Mammary epithelial cell (primary cell): ENCODE results near the gene MTURN.

ENCODE experiments used
- CTCF ChIP-seq, 2 donors: IDR thresholded peaks in 1 of 2; conservative IDR thresholded peaks in 1 of 2; 2 replicates each; pipeline ENCODE4 v1.5.1; 2011 to 2012; ENCODE audit warnings: inconsistent platforms in 2 of 2, low read length in 2 of 2, mild to moderate bottlenecking in 2 of 2, control low read depth in 1 of 2, low read depth in 1 of 2; ENCODE audit not compliant: insufficient read depth in 1 of 2; ENCODE audit errors: extremely low read depth in 1 of 2
- EZH2 ChIP-seq: IDR thresholded peaks from 2 replicates; pipeline ENCODE4 v1.6.1; 2012; ENCODE audit warnings: low read length, inconsistent platforms, borderline replicate concordance

DNA sequence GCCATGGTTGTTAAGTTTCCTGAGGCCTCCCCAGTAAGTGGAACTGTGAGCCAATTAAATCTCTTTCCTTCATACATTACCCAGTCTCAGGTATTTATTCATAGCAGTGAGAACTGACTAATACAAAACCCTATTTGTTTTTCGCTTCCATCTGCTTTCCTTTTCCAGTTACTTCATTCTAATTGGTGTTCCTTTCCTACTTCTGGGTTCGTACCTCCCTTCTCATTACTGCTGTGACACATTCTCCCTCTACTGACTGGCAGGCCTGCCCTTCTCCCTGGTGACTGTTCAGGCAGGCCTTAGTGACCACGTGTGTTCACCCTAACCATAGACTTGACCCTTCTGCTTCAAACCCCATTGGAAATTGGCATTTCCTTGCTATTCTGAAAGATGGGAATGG lies 37.7 kb downstream of the MTURN start:
- TF ChIP-seq CTCF (conservative IDR thresholded peaks at IDR 0.05 in 1 of 2, IDR thresholded peaks at IDR 0.05 in 1 of 2; ENCODE audit: extremely low read depth in 1 of 2, insufficient read depth in 1 of 2, low read depth in 1 of 2, low read length in 2 of 2) (no peak), EZH2 (no peak)
